OCI-LY1 (cell line): ENCODE data around the gene GULP1.

ENCODE experiments used
- H2AFZ ChIP-seq: fragments of 200-600 bp; sonication (generic), shearing (Covaris generic); 2 replicates; pipeline ENCODE4 v1.6.0; 2014; ENCODE audit warnings: antibody characterized with exemption, mild to moderate bottlenecking, low read length
- H3F3A ChIP-seq: fragments of 200-600 bp; sonication (generic), shearing (Covaris generic); 2 replicates; pipeline ENCODE4 v1.6.0; 2014; ENCODE audit warnings: mild to moderate bottlenecking, antibody characterized with exemption, low read length, moderate library complexity; ENCODE audit not compliant: insufficient read depth
- H3K27ac ChIP-seq: fragments of 200-600 bp; sonication (generic); 2 replicates; pipeline ENCODE4 v1.5.1; 2014; ENCODE audit warnings: low read length, mixed run types, mild to moderate bottlenecking, low read depth; ENCODE audit not compliant: poor library complexity, severe bottlenecking
- H3K27me3 ChIP-seq: fragments of 200-600 bp; sonication (generic); 2 replicates; pipeline ENCODE4 v1.6.0; 2014; ENCODE audit warnings: antibody characterized with exemption, mild to moderate bottlenecking, low read length, moderate library complexity; ENCODE audit not compliant: insufficient read depth
- H3K36me3 ChIP-seq: fragments of 200-600 bp; sonication (generic); 2 replicates; pipeline ENCODE4 v1.6.1; 2014; ENCODE audit warnings: mild to moderate bottlenecking, antibody characterized with exemption, low read length, moderate library complexity, mixed read lengths; ENCODE audit not compliant: insufficient read depth
- H3K4me1 ChIP-seq: fragments of 200-600 bp; sonication (generic); 2 replicates; pipeline ENCODE4 v1.5.1; 2014; ENCODE audit warnings: mild to moderate bottlenecking, low read length, moderate library complexity; ENCODE audit not compliant: insufficient read depth, severe bottlenecking
- H3K4me2 ChIP-seq: fragments of 200-600 bp; sonication (generic), shearing (Covaris generic); 2 replicates; pipeline ENCODE4 v1.6.1; 2014; ENCODE audit warnings: low read length
- H3K4me3 ChIP-seq: fragments of 200-600 bp; sonication (generic); 2 replicates; pipeline ENCODE4 v1.5.1; 2014; ENCODE audit warnings: low read length, low read depth, mild to moderate bottlenecking, mixed read lengths; ENCODE audit not compliant: poor library complexity, severe bottlenecking
- H3K79me2 ChIP-seq: fragments of 200-600 bp; shearing (Covaris generic); 2 replicates; pipeline ENCODE4 v1.6.1; 2016; ENCODE audit warnings: mixed run types, low read length, mixed read lengths; ENCODE audit not compliant: insufficient read depth
- H3K9ac ChIP-seq: fragments of 200-600 bp; sonication (generic), shearing (Covaris generic); 2 replicates; pipeline ENCODE4 v1.6.1; 2014; ENCODE audit warnings: mild to moderate bottlenecking, low read length, mixed read lengths
- H3K9me2 ChIP-seq: fragments of 200-600 bp; sonication (generic), shearing (Covaris generic); 2 replicates; pipeline ENCODE4 v1.6.1; 2014; ENCODE audit warnings: low read depth, mild to moderate bottlenecking, low read length, mixed read lengths
- H3K9me3 ChIP-seq: fragments of 200-600 bp; shearing (Covaris generic); 2 replicates; pipeline ENCODE4 v1.6.1; 2014; ENCODE audit warnings: low read length, mixed read lengths
- H4K20me1 ChIP-seq: fragments of 200-600 bp; sonication (generic), shearing (Covaris generic); 2 replicates; pipeline ENCODE4 v1.6.0; 2016; ENCODE audit warnings: mild to moderate bottlenecking, low read length; ENCODE audit not compliant: insufficient read depth
- CTCF ChIP-seq: fragments of 200-600 bp; sonication (generic), shearing (Covaris generic); IDR thresholded peaks from 2 replicates; pipeline ENCODE4 v1.5.1; 2017; ENCODE audit warnings: mild to moderate bottlenecking, antibody characterized with exemption, low read length, moderate library complexity, mixed read lengths
- EZH2 ChIP-seq: fragments of 200-600 bp; sonication (generic), shearing (Covaris generic); IDR thresholded peaks from 2 replicates; pipeline ENCODE4 v1.8.0; 2017; ENCODE audit warnings: borderline replicate concordance, mixed run types, mild to moderate bottlenecking, antibody characterized with exemption, low read length, moderate library complexity, mixed read lengths

Gene GULP1

DNA sequence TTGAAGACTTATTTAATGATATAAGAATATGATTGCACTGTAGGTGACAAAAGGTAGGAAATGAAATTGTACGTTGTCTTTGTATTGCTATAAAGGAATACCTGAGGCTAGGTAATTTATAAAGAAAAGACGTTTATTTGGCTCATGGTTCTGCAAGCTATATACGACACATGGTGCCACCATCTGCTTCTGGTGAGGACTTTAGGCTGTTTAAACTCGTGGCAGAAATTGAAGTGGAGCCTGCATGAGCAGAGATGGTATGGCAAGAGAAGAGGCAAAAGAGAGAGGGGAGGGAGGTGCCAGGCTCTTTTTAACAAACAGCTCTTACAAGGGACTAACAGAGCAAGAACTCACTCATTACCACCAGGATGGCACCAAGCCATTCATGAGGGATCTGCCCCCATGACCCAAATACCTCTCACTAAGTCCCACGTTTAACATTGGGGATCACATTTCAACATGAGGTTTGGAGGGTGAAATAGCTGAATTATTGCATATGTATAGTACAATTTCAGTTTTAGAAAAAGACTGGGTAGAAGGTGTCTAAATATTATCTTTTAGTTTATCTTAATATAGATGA, 86.8 kb downstream of the GULP1 start:
- Histone ChIP-seq H3K27ac (no peak overlapping the region), H3K36me3 (no peaks in the 10 kb centered on the region), H3K9ac (no peak overlapping the region), H3F3A (no peaks in the 10 kb centered on the region), H2AFZ (no peak overlapping the region), H3K9me2 (no peaks in the 10 kb centered on the region), H3K4me2 (no peak overlapping the region), H3K79me2 (no peaks in the 10 kb centered on the region), H4K20me1 (no peaks in the 10 kb centered on the region), H3K4me3 (no peak overlapping the region), H3K27me3 (no peaks in the 10 kb centered on the region), H3K4me1 (no peaks in the 10 kb centered on the region), H3K9me3 (no peaks in the 10 kb centered on the region)
- TF ChIP-seq EZH2 (no peak), CTCF (no peak)

- no peaks in the 10 kb centered on the region for H3F3A ChIP-seq
- no peak overlapping the region for H3K4me3 ChIP-seq
- no peaks in the 10 kb centered on the region for H3K36me3 ChIP-seq
- H3K9ac ChIP-seq: no peak overlapping the region
- H2AFZ ChIP-seq: no peak overlapping the region
- no peaks in the 10 kb centered on the region for H3K9me3 ChIP-seq
- TF ChIP-seq CTCF (no peak), EZH2 (no peak)
- no peaks in the 10 kb centered on the region for H3K79me2 ChIP-seq
- H3K27ac ChIP-seq: no peak overlapping the region
- no peak overlapping the region for H3K4me2 ChIP-seq
- no peaks in the 10 kb centered on the region for H4K20me1 ChIP-seq
- no peaks in the 10 kb centered on the region for H3K9me2 ChIP-seq
- no peaks in the 10 kb centered on the region for H3K4me1 ChIP-seq
- H3K27me3 ChIP-seq: no peaks in the 10 kb centered on the region
Measured at GRCh38 chr2:188379748-188380147, 88.1 kb downstream of the GULP1 start.

- TF ChIP-seq EZH2: no peak
- no peaks in the 10 kb centered on the region for H3K79me2 ChIP-seq
- H3K36me3 ChIP-seq: no peaks in the 10 kb centered on the region
- H3K9me3 ChIP-seq: no peaks in the 10 kb centered on the region
- no peak overlapping the region for H3K4me2 ChIP-seq
- no peak overlapping the region for H2AFZ ChIP-seq
- no peaks in the 10 kb centered on the region for H3K4me1 ChIP-seq
- no peak overlapping the region for H3K9ac ChIP-seq
- no peak overlapping the region for H3K27ac ChIP-seq
- no peaks in the 10 kb centered on the region for H3K27me3 ChIP-seq
- H3K4me3 ChIP-seq: no peak overlapping the region
- H3F3A ChIP-seq: no peaks in the 10 kb centered on the region
- H3K9me2 ChIP-seq: no peaks in the 10 kb centered on the region
- H4K20me1 ChIP-seq: no peaks in the 10 kb centered on the region
Measured at GRCh38 chr2:188380280-188380679, 88.6 kb downstream of the GULP1 start.

DNA sequence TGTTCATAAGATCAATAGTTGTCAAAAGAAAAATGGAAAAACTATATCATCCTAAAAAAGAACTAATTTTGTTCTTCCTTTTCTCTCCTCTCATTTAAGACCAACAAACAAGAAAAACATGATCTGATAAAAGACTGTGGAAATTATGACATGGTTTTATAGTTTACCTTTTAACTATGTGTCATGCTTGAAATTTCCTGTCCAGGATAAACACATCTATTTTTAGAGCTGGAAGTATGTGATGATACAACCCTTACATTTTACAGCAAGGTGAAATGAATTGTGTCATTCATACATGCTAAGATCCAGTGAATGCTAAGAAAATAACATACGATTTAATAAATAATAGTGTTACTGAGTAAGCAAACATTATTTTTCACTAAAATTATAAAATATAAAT, 89.9 kb downstream of the GULP1 start:
- Histone ChIP-seq H3K36me3 (no peaks in the 10 kb centered on the region), H3F3A (no peaks in the 10 kb centered on the region), H2AFZ (no peak overlapping the region), H3K9ac (no peak overlapping the region), H4K20me1 (no peaks in the 10 kb centered on the region), H3K4me2 (no peak overlapping the region), H3K27ac (no peak overlapping the region), H3K9me2 (no peaks in the 10 kb centered on the region), H3K4me1 (no peaks in the 10 kb centered on the region), H3K4me3 (no peak overlapping the region), H3K79me2 (no peaks in the 10 kb centered on the region), H3K27me3 (no peaks in the 10 kb centered on the region), H3K9me3 (no peaks in the 10 kb centered on the region)
- no peak for TF ChIP-seq CTCF
- no peak for TF ChIP-seq EZH2
